A549 (cell line): ENCODE results near the gene INKA1.

Source experiments
- CEBPB ChIP-seq, 2 experiments: fragments of >200 bp in 1 of 2; sonication (Bioruptor Twin) in 1 of 2; formaldehyde crosslinking in 1 of 2; IDR thresholded peaks; 2 replicates each; pipeline ENCODE4 v1.6.1; 2012 to 2016
- CTCF ChIP-seq: fragments of >200 bp; sonication (Bioruptor Twin); formaldehyde crosslinking; IDR thresholded peaks from 3 replicates; pipeline ENCODE4 v1.5.1; 2016
- ESRRA ChIP-seq: fragments of 150-350 bp; IDR thresholded peaks from 2 replicates; pipeline ENCODE4 v1.6.1; 2014; ENCODE audit warnings: mild to moderate bottlenecking, low read length, borderline replicate concordance
- FOSL2 ChIP-seq, 2 experiments: fragments of 450-650 bp in 1 of 2; fragments of >200 bp in 1 of 2; sonication (Bioruptor Twin) in 1 of 2; formaldehyde crosslinking; IDR thresholded peaks; 2 replicates each; pipeline versions ENCODE4 v1.5.0 to v1.6.1; 2016 to 2020; ENCODE audit warnings: mild to moderate bottlenecking in 1 of 2, moderate library complexity in 1 of 2
- HDAC2 ChIP-seq: fragments of 200-600 bp; sonication (generic); IDR thresholded peaks from 2 replicates; pipeline ENCODE4 v1.6.1; 2016
- MAZ ChIP-seq: fragments of 150-350 bp; IDR thresholded peaks from 2 replicates; pipeline ENCODE4 v1.6.1; 2014; ENCODE audit warnings: antibody characterized with exemption, low read depth, low read length, borderline replicate concordance
- POLR2A ChIP-seq: IDR thresholded peaks from 2 replicates; pipeline ENCODE4 v1.6.1; 2012; ENCODE audit warnings: mild to moderate bottlenecking, low read length
- POLR2AphosphoS2 ChIP-seq: conservative IDR thresholded peaks from 2 replicates; pipeline ENCODE4 v1.6.1; 2012; ENCODE audit warnings: low read length, improper control_type of control experiment, inconsistent platforms
- RAD21 ChIP-seq, 2 experiments: fragments of >200 bp in 1 of 2; sonication (Bioruptor Twin) in 1 of 2; formaldehyde crosslinking in 1 of 2; IDR thresholded peaks in 1 of 2; conservative IDR thresholded peaks in 1 of 2; 2 replicates in 1 of 2; 3 replicates in 1 of 2; pipeline ENCODE4 v1.6.1; 2012 to 2018; ENCODE audit warnings: inconsistent platforms in 1 of 2
- REST ChIP-seq: fragments of 200-600 bp; sonication (generic); IDR thresholded peaks from 2 replicates; pipeline ENCODE4 v1.6.1; 2016; ENCODE audit warnings: antibody characterized with exemption, mild to moderate bottlenecking, moderate library complexity
- RFX5 ChIP-seq: fragments of 450-650 bp; IDR thresholded peaks from 2 replicates; pipeline ENCODE4 v1.7.1; 2014; ENCODE audit warnings: antibody characterized with exemption, mild to moderate bottlenecking, moderate library complexity
- SMC3 ChIP-seq: fragments of >200 bp; sonication (Bioruptor Twin); formaldehyde crosslinking; IDR thresholded peaks from 3 replicates; pipeline ENCODE4 v1.6.1; 2018; ENCODE audit warnings: inconsistent platforms

- TF ChIP-seq CEBPB (IDR thresholded peaks at IDR 0.05), result no peak
- no peak for TF ChIP-seq ESRRA
- TF ChIP-seq POLR2A, result no peak
- no peak for TF ChIP-seq CTCF
- TF ChIP-seq MAZ, result no peak
- TF ChIP-seq POLR2AphosphoS2, result no peak
- no peak for TF ChIP-seq REST
- TF ChIP-seq RAD21 (conservative IDR thresholded peaks at IDR 0.05 in 1 of 2, IDR thresholded peaks at IDR 0.05 in 1 of 2), result no peak
- TF ChIP-seq HDAC2, result no peak
- TF ChIP-seq FOSL2 (IDR thresholded peaks at IDR 0.05), result no peak
- TF ChIP-seq FOSL2 (CRISPR knock-in tag; IDR thresholded peaks at IDR 0.05), result no peak
- no peak for TF ChIP-seq RFX5
- TF ChIP-seq SMC3, result no peak
Observed at GRCh38 chr3:49772703-49773102, 30.4 kb upstream of the INKA1 start.
